PC-9 (cell line): ENCODE measurements around the gene EPC2. TPM values are rescaled to one million over a fixed set of nuclear protein-coding genes. Genes with fewer than 3 reads are reported as not detected.

ENCODE experiments used
- BruUV-seq: library from RNA; stranded (reverse); fragments of 400-500 nt; replicated peaks from 2 replicates; lab custom pipeline; 2021; lab: Mats Ljungman, UMichigan
- CTCF ChIA-PET: fragments of 300-600 bp; sonication (Branson Sonifier 250); formaldehyde crosslinking; loops from one replicate; lab custom pipeline; 2022; ENCODE audit warnings: antibody characterized with exemption; lab: Charles Lee
- POLR2A ChIA-PET: fragments of 300-600 bp; sonication (Branson Sonifier 250); formaldehyde crosslinking; loops from one replicate; lab custom pipeline; 2022; ENCODE audit warnings: antibody characterized with exemption; ENCODE audit not compliant: unreplicated experiment; lab: Charles Lee
- DNase-seq, 2 experiments: peaks; one replicate each; pipeline versions ENCODE4 v3.0.0 to v3.0.0-alpha.2; 2015 to 2022; ENCODE audit warnings: mixed read lengths in 1 of 2
- H2AFZ ChIP-seq: fragments of 200-600 bp; sonication (generic); 2 replicates; pipeline ENCODE4 v1.8.1; 2017; ENCODE audit warnings: antibody characterized with exemption
- H3F3A ChIP-seq: fragments of 200-600 bp; sonication (generic); 2 replicates; pipeline ENCODE4 v1.8.1; 2017; ENCODE audit warnings: antibody characterized with exemption, mild to moderate bottlenecking, low read depth; ENCODE audit not compliant: insufficient read depth
- H3K27ac ChIP-seq: fragments of 200-600 bp; sonication (generic); 2 replicates; pipeline ENCODE4 v1.6.1; 2016; ENCODE audit warnings: mixed run types
- H3K27me3 ChIP-seq: fragments of 200-600 bp; sonication (generic); 2 replicates; pipeline ENCODE4 v1.6.1; 2016; ENCODE audit warnings: low read depth, mixed run types; ENCODE audit not compliant: insufficient read depth
- H3K36me3 ChIP-seq: fragments of 200-600 bp; sonication (generic); 2 replicates; pipeline ENCODE4 v1.6.1; 2016; ENCODE audit warnings: low read depth, mixed run types
- H3K4me1 ChIP-seq: fragments of 200-600 bp; sonication (generic); replicated peaks from 2 replicates; pipeline ENCODE4 v1.6.1; 2016; ENCODE audit warnings: mixed run types; ENCODE audit not compliant: insufficient read depth
- H3K4me2 ChIP-seq: fragments of 200-600 bp; sonication (generic); 2 replicates; pipeline ENCODE4 v1.6.1; 2017; ENCODE audit warnings: mixed run types
- H3K4me3 ChIP-seq: fragments of 200-600 bp; sonication (generic); 2 replicates; pipeline ENCODE4 v1.6.1; 2016; ENCODE audit warnings: mixed run types
- H3K79me2 ChIP-seq: fragments of 200-600 bp; sonication (generic); 2 replicates; pipeline ENCODE4 v1.6.1; 2017; ENCODE audit warnings: low read depth, mixed run types
- H3K9me2 ChIP-seq: fragments of 200-600 bp; sonication (generic); 2 replicates; pipeline ENCODE4 v1.8.1; 2017; ENCODE audit warnings: mild to moderate bottlenecking; ENCODE audit not compliant: insufficient read depth
- H3K9me3 ChIP-seq: fragments of 200-600 bp; sonication (generic); 2 replicates; pipeline ENCODE4 v1.8.1; 2016; ENCODE audit warnings: low read depth; ENCODE audit not compliant: insufficient read depth
- H4K20me1 ChIP-seq: fragments of 200-600 bp; sonication (generic); 2 replicates; pipeline ENCODE4 v1.8.1; 2017; ENCODE audit not compliant: insufficient read depth
- EZH2 ChIP-seq: fragments of 200-600 bp; sonication (generic); IDR thresholded peaks from 2 replicates; pipeline ENCODE4 v1.8.0; 2017; ENCODE audit warnings: antibody characterized with exemption, low read depth
- intact Hi-C: fragments of 100-400 bp; cut with micrococcal nuclease; formaldehyde crosslinking; loops from one replicate; pipeline ENCODE4 v1.10.0; 2022; ENCODE audit not compliant: unreplicated experiment
- total RNA-seq: library from RNA; stranded (reverse); gene quantifications from 2 replicates; pipeline ENCODE4 v1.2.3, GENCODE V29; 2021
- TF ChIP-seq, protein P1 (sequence below): fragments of 200-600 bp; sonication (generic); conservative IDR thresholded peaks from 2 replicates; pipeline ENCODE4 v1.6.1; 2017; ENCODE audit warnings: mixed run types, antibody characterized with exemption, mild to moderate bottlenecking, moderate library complexity

Gene EPC2
- total RNA-seq, 1 experiment from 2014 or later = 29.8 TPM

GRCh38 chr2:148819019-148819585 is 174.6 kb downstream of the EPC2 start:
- H3K9me3 ChIP-seq = peaks cover 5% of the 10 kb centered on the region
- POLR2A ChIA-PET = no interaction called here
- TF ChIP-seq EZH2 = no peak
- TF ChIP-seq, protein P1, sequence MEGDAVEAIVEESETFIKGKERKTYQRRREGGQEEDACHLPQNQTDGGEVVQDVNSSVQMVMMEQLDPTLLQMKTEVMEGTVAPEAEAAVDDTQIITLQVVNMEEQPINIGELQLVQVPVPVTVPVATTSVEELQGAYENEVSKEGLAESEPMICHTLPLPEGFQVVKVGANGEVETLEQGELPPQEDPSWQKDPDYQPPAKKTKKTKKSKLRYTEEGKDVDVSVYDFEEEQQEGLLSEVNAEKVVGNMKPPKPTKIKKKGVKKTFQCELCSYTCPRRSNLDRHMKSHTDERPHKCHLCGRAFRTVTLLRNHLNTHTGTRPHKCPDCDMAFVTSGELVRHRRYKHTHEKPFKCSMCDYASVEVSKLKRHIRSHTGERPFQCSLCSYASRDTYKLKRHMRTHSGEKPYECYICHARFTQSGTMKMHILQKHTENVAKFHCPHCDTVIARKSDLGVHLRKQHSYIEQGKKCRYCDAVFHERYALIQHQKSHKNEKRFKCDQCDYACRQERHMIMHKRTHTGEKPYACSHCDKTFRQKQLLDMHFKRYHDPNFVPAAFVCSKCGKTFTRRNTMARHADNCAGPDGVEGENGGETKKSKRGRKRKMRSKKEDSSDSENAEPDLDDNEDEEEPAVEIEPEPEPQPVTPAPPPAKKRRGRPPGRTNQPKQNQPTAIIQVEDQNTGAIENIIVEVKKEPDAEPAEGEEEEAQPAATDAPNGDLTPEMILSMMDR = no peak
- H2AFZ ChIP-seq = no peak overlapping the region
- H3F3A ChIP-seq = peaks cover 9% of the 10 kb centered on the region; the same call in 1 of the 2 replicates
- no peaks in the 10 kb centered on the region for H3K36me3 ChIP-seq
- no peak overlapping the region for H3K4me2 ChIP-seq
- no peak for DNase-seq
- no peak overlapping the region for H3K27ac ChIP-seq
- peaks cover 16% of the 10 kb centered on the region for H3K4me1 ChIP-seq
- intact Hi-C loops = no loop called here
- CTCF ChIA-PET = no interaction called here
- no peaks in the 10 kb centered on the region for H3K27me3 ChIP-seq
- no TSS peak for BruUV-seq
- H3K4me3 ChIP-seq = no peak overlapping the region
- no peaks in the 10 kb centered on the region for H4K20me1 ChIP-seq
- no peaks in the 10 kb centered on the region for H3K9me2 ChIP-seq
- no peaks in the 10 kb centered on the region for H3K79me2 ChIP-seq

DNA sequence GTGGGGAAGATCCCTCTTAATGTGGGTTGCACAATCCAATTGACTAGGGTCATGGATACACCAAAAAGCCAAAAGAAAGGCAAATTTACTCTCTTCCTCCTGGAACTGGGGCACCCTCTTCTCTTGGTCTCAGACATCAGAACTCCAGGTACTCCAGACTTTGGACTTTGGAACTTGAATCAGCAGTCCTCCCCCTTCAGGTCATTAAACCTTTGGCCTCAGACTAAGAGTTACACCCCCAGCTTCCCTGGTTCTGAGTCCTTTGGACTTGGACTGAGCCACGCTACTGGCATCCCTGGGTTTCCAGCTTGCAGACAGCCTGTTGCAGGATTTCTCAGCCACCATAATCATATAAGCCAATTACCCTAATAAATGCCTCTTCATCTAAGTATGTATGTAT is 179.6 kb downstream of the EPC2 start:
- no peaks in the 10 kb centered on the region for H4K20me1 ChIP-seq
- no peak overlapping the region for H3K4me2 ChIP-seq
- no peak overlapping the region for H2AFZ ChIP-seq
- H3K79me2 ChIP-seq = no peaks in the 10 kb centered on the region
- no peaks in the 10 kb centered on the region for H3F3A ChIP-seq
- BruUV-seq = no TSS peak
- CTCF ChIA-PET = interaction anchor here (0.6 kb wide), 1 partner anchor 23 kb away, joined by 3 read pairs; no protein-coding TSS in a partner anchor
- H3K27me3 ChIP-seq = no peaks in the 10 kb centered on the region
- H3K9me3 ChIP-seq = peaks cover 1% of the 10 kb centered on the region; the same call in 1 of the 2 replicates
- no peak for DNase-seq
- no peaks in the 10 kb centered on the region for H3K4me1 ChIP-seq
- no peak overlapping the region for H3K4me3 ChIP-seq
- no peaks in the 10 kb centered on the region for H3K9me2 ChIP-seq
- POLR2A ChIA-PET = no interaction called here
- no peak overlapping the region for H3K27ac ChIP-seq
- intact Hi-C loops = no loop called here
- H3K36me3 ChIP-seq = no peaks in the 10 kb centered on the region
- TF ChIP-seq EZH2 = no peak
- TF ChIP-seq, protein P1 = no peak

GRCh38 chr2:148826791-148827190 is 182.2 kb downstream of the EPC2 start:
- DNase-seq = no peak
- no peaks in the 10 kb centered on the region for H3K4me1 ChIP-seq
- H3K36me3 ChIP-seq = no peaks in the 10 kb centered on the region
- H3K27ac ChIP-seq = no peak overlapping the region
- no peaks in the 10 kb centered on the region for H4K20me1 ChIP-seq
- BruUV-seq = no TSS peak
- CTCF ChIA-PET = no interaction called here
- TF ChIP-seq, protein P1 = no peak
- TF ChIP-seq EZH2 = no peak
- H3K9me3 ChIP-seq = no peaks in the 10 kb centered on the region
- no peak overlapping the region for H3K4me2 ChIP-seq
- intact Hi-C loops = no loop called here
- no peaks in the 10 kb centered on the region for H3F3A ChIP-seq
- H3K9me2 ChIP-seq = no peaks in the 10 kb centered on the region
- POLR2A ChIA-PET = no interaction called here
- no peak overlapping the region for H3K4me3 ChIP-seq
- no peak overlapping the region for H2AFZ ChIP-seq
- H3K27me3 ChIP-seq = no peaks in the 10 kb centered on the region
- no peaks in the 10 kb centered on the region for H3K79me2 ChIP-seq
